A673 (cell line): ENCODE measurements around the gene EPHB2. TPM values are rescaled to one million over a fixed set of nuclear protein-coding genes. Genes with fewer than 3 reads are reported as not detected.

Source experiments
- BruUV-seq: library from RNA; stranded (reverse); fragments of 400-500 nt; replicated peaks from 2 replicates; lab custom pipeline; 2021; lab: Mats Ljungman, UMichigan
- CTCF ChIA-PET: fragments of 300-600 bp; sonication (Branson Sonifier 250); formaldehyde crosslinking; loops from one replicate; lab custom pipeline; 2022; ENCODE audit warnings: antibody characterized with exemption; lab: Charles Lee
- POLR2A ChIA-PET: fragments of 300-600 bp; sonication (Branson Sonifier 250); formaldehyde crosslinking; loops from one replicate; lab custom pipeline; 2022; ENCODE audit warnings: antibody characterized with exemption; ENCODE audit not compliant: low non-redundant PET; lab: Charles Lee
- DNase-seq: peaks from one replicate; pipeline ENCODE4 v3.0.0-alpha.2; 2015; ENCODE audit warnings: low spot score
- H3K27ac ChIP-seq: fragments of 200-600 bp; sonication (generic); 2 replicates; pipeline ENCODE4 v1.5.1; 2016; ENCODE audit warnings: mixed run types, low read depth, mild to moderate bottlenecking, mixed read lengths, antibody characterized with exemption, low read length; ENCODE audit not compliant: poor library complexity, severe bottlenecking
- H3K27me3 ChIP-seq: fragments of 200-600 bp; sonication (generic); replicated peaks from 2 replicates; pipeline ENCODE4 v1.6.1; 2017; ENCODE audit warnings: mixed run types, low read depth, mild to moderate bottlenecking, mixed read lengths, antibody characterized with exemption, low read length; ENCODE audit not compliant: insufficient read depth, poor library complexity
- H3K36me3 ChIP-seq: fragments of 200-600 bp; sonication (generic); 2 replicates; pipeline ENCODE4 v1.6.1; 2016; ENCODE audit warnings: mixed run types, mild to moderate bottlenecking, mixed read lengths, antibody characterized with exemption, low read length; ENCODE audit not compliant: insufficient read depth, poor library complexity, severe bottlenecking
- H3K4me1 ChIP-seq: fragments of 200-600 bp; sonication (generic); 2 replicates; pipeline ENCODE4 v1.6.1; 2017; ENCODE audit warnings: mixed run types, mild to moderate bottlenecking, mixed read lengths, antibody characterized with exemption, low read length; ENCODE audit not compliant: insufficient read depth, poor library complexity, severe bottlenecking
- H3K4me3 ChIP-seq: fragments of 200-600 bp; sonication (generic); 2 replicates; pipeline ENCODE4 v1.5.1; 2016; ENCODE audit warnings: low read depth, mixed run types, mild to moderate bottlenecking, mixed read lengths, low read length; ENCODE audit not compliant: poor library complexity, severe bottlenecking
- H3K9me3 ChIP-seq: fragments of 200-600 bp; sonication (generic); 2 replicates; pipeline ENCODE4 v1.6.1; 2016; ENCODE audit warnings: mixed run types, low read depth, mild to moderate bottlenecking, mixed read lengths, antibody characterized with exemption, low read length; ENCODE audit not compliant: poor library complexity, severe bottlenecking
- EZH2 ChIP-seq: fragments of 200-600 bp; sonication (generic); IDR thresholded peaks from 2 replicates; pipeline ENCODE4 v1.6.1; 2017; ENCODE audit warnings: borderline replicate concordance, low read depth, mild to moderate bottlenecking, mixed read lengths, antibody characterized with exemption, low read length; ENCODE audit not compliant: poor library complexity, severe bottlenecking
- intact Hi-C: fragments of 100-400 bp; cut with micrococcal nuclease; formaldehyde crosslinking; loops from one replicate; pipeline ENCODE4 v1.10.0; 2022; ENCODE audit not compliant: unreplicated experiment
- total RNA-seq: library from RNA; stranded (reverse); gene quantifications from 2 replicates; pipeline ENCODE4 v1.2.3, GENCODE V29; 2021
- TF ChIP-seq, protein P1 (sequence below): fragments of 300-800, 200-600 bp; sonication (generic); conservative IDR thresholded peaks from 2 replicates; pipeline ENCODE4 v1.5.1; 2017; ENCODE audit warnings: low read depth, mild to moderate bottlenecking, antibody characterized with exemption, low read length, moderate library complexity, mixed read lengths

Gene EPHB2
- total RNA-seq, 1 experiment from 2014 or later, result 10.4 TPM

DNA sequence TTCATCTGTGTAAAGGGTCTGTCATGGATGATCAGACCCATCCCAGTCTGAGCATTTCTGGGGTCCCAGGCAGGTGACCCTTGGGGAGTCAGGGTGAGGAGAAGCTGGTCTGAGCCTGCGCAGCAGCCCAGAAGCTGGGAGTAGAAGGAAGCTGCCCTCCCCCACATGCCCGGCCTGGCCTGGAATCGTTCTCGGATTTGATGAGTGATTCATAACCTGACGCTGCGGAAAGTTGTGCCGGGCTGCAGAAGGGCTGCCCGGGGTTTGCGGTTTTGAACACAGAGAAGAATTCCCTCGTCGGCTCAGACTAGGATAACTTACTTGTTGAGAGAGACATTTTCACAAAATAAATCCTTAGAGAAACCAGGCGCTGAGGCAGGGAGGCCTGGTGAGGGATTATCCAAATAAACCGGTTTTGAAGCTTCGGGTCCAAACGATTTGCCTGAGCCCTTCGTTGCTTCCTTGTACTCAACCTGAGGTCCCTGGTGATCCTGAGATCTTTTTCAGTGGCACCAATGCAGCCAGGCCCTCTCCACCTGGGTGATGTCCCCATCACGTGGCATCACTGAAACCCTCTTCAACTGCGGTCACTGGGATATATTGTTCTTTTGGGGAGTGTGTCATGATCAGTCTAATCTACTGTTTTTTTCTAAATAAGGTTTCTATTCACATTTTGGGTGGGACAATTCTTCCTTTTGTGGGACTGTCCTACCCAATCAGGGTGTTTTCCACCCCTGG is 29.2 kb downstream of the EPHB2 start:
- Histone ChIP-seq H3K9me3 (no peaks in the 10 kb centered on the region), H3K36me3 (no peaks in the 10 kb centered on the region), H3K4me1 (no peaks in the 10 kb centered on the region), H3K27ac (no peak overlapping the region), H3K4me3 (no peak overlapping the region), H3K27me3 (no peaks in the 10 kb centered on the region)
- BruUV-seq, result no TSS peak
- no peak for DNase-seq
- ChIA-PET CTCF (no interaction called here), POLR2A (no interaction called here)
- intact Hi-C loops, result no loop called here
- TF ChIP-seq, protein P1, sequence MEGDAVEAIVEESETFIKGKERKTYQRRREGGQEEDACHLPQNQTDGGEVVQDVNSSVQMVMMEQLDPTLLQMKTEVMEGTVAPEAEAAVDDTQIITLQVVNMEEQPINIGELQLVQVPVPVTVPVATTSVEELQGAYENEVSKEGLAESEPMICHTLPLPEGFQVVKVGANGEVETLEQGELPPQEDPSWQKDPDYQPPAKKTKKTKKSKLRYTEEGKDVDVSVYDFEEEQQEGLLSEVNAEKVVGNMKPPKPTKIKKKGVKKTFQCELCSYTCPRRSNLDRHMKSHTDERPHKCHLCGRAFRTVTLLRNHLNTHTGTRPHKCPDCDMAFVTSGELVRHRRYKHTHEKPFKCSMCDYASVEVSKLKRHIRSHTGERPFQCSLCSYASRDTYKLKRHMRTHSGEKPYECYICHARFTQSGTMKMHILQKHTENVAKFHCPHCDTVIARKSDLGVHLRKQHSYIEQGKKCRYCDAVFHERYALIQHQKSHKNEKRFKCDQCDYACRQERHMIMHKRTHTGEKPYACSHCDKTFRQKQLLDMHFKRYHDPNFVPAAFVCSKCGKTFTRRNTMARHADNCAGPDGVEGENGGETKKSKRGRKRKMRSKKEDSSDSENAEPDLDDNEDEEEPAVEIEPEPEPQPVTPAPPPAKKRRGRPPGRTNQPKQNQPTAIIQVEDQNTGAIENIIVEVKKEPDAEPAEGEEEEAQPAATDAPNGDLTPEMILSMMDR, result no peak
- TF ChIP-seq EZH2, result no peak

DNA sequence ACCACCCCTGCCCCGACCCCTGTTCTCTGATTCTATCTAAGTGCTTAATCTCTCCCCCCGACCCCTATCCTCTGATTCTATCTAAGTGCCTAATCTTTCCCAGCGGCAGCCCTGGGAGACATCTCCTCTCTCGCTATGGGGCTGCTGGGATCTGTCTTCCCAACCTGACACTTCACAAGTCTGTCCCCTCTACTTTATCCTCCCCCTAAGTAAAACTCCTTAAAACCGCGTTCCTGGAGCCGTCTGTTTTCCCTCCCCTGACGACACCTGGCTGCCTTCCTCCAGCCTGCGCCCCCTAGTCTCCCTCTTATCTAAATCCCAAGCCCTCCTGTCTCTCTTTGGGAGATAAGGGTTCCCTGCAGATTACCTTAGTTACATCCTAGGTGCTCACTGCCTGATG is 30.5 kb downstream of the EPHB2 start:
- no peaks in the 10 kb centered on the region for H3K9me3 ChIP-seq
- DNase-seq, result no peak
- no peak overlapping the region for H3K27ac ChIP-seq
- H3K27me3 ChIP-seq, result no peaks in the 10 kb centered on the region
- ChIA-PET POLR2A (no interaction called here), CTCF (no interaction called here)
- no TSS peak for BruUV-seq
- H3K4me3 ChIP-seq, result no peak overlapping the region
- intact Hi-C loops, result no loop called here
- H3K36me3 ChIP-seq, result no peaks in the 10 kb centered on the region
- TF ChIP-seq EZH2, result no peak
- TF ChIP-seq, protein P1, result no peak
- H3K4me1 ChIP-seq, result no peaks in the 10 kb centered on the region

DNA sequence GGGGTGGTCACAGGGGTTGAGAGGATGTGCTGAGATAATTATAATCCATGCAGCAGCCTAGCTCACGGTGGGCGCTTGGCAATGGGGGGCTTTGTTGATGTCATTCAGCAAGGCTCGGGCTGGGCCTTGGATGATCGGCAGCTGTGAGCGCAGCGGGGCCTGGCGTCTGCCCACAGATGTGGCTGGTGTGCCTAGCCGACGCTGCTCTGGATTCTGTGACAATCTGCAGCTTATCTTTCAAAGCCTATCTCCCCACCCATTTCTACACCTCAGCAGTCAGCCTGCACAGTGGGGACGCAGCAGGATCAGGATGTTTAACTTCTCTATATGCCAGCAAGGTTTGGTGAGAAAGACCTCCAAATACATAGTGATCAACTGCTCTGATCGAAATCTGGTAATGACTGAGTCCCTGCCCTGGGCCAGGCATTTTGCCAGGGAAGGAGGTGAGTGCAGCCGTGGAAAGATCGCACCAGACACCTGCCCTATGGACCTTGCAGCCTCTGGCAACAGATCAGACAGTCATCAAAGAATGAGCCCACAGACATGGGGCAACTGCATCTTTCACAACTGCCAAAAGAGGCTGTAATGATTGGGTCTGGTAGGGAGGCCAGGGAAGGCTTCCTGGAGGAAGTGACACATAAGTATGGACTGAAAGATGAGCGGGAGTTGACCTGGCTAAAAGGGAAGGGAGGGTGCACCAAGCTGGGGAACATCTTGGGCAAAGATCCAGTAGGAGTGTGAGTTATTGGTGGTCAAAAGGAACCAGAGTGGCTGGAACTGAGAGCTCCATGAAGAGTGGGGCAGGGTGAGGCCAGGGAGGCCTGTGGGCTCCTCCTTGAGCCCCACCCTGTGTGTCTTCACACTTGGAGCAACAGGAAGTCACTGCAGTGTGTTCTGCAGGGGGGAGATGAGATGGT is 35.3 kb downstream of the EPHB2 start:
- DNase-seq, result no peak
- CTCF ChIA-PET, result no interaction called here
- intact Hi-C loops, result no loop called here

More for the DNA sequence above, 35.3 kb downstream of the EPHB2 start:
- Histone ChIP-seq H3K27me3 (no peaks in the 10 kb centered on the region), H3K9me3 (no peaks in the 10 kb centered on the region), H3K27ac (no peak overlapping the region), H3K4me1 (no peaks in the 10 kb centered on the region), H3K36me3 (no peaks in the 10 kb centered on the region), H3K4me3 (no peak overlapping the region)
- POLR2A ChIA-PET, result no interaction called here
- BruUV-seq, result no TSS peak
- no peak for TF ChIP-seq EZH2
- TF ChIP-seq, protein P1, result no peak
